ENCODE measurements around the gene BCL2L11.

The BCL2L11 gene

DNA sequence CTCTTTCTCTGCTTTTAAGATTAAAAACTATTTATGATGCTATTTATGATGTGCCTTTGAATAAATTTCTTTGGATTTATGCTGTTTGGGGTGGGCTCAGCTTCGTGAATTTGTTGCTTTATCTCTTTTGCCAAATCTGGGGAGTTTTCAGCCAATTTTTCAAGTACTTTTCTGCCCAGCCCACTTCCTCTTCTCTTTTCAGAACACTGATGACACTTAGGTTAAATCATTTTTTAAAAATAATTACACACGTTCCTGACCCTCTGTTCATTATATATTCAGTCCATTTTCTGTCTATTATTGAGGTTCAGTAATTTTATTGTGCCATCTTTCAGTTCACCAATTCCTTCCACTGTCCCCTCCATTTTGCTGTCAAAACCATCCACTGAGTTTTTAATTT lies 14.8 kb upstream of the BCL2L11 start:
- no peak overlapping the region for H3K4me3 ChIP-seq (ENCODE audit: low read length)
- H3K36me3 ChIP-seq (ENCODE audit: control insufficient read depth, insufficient read depth, low read length), result no peaks in the 10 kb centered on the region
- H3K27me3 ChIP-seq (ENCODE audit: control insufficient read depth, insufficient read depth, low read length), result no peaks in the 10 kb centered on the region
- H3K4me1 ChIP-seq (ENCODE audit: control insufficient read depth, insufficient read depth, low read length), result no peaks in the 10 kb centered on the region
- no peaks in the 10 kb centered on the region for H3K9me3 ChIP-seq (ENCODE audit: control insufficient read depth, low read length)
- no peak overlapping the region for H3K9ac ChIP-seq (ENCODE audit: low read length)

DNA sequence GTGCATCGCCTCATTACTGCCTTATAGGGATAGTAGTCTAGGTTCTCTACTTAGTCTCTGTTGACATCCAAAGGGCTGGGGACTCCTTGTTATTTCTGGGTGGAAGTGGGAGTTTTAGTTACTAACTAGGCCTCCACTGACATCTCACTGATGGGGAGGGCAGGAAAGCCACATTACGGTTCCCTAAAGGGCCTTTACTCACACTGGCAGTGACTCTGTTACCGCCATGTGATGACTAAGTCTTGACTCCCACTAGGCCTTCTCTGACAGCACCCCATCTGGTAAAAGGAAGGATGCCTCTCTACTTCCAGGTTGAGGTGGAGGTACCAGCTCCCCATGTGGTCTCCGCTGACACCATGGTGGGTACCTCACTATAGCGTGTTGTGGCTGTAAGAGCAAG lies 14.0 kb upstream of the BCL2L11 start:
- no peaks in the 10 kb centered on the region for H3K9me3 ChIP-seq (ENCODE audit: control insufficient read depth, low read length)
- H3K9ac ChIP-seq (ENCODE audit: low read length), result no peak overlapping the region
- no peaks in the 10 kb centered on the region for H3K4me1 ChIP-seq (ENCODE audit: control insufficient read depth, insufficient read depth, low read length)
- no peaks in the 10 kb centered on the region for H3K36me3 ChIP-seq (ENCODE audit: control insufficient read depth, insufficient read depth, low read length)
- no peaks in the 10 kb centered on the region for H3K27me3 ChIP-seq (ENCODE audit: control insufficient read depth, insufficient read depth, low read length)
- no peak overlapping the region for H3K4me3 ChIP-seq (ENCODE audit: low read length)

DNA sequence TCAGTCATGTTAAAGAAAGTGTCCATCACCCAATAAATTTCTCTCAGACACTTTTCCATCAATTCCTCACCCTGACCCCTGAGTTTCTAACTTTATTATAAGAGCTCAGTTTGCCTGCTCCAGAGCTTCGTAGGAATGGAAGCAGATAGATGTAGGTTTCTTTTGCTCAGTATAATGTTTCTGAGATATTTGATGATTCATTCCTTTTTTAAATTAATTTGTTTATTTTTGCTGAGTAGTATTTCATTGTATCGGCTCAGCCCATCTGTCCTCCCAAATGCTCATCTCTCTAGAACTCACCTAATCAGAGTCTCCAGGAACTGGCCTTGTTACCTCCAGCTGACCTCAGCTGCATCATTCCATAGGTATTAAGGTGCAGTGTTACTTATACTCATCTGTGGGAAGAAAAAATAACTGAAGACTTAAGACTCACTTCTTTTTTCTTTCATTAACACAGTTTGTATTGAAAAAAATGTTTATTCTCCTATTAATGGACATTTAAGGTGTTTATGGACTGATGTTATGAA lies 11.9 kb upstream of the BCL2L11 start:
- no peak overlapping the region for H3K9ac ChIP-seq (ENCODE audit: low read length)
- H3K4me3 ChIP-seq (ENCODE audit: low read length), result no peak overlapping the region
- no peaks in the 10 kb centered on the region for H3K4me1 ChIP-seq (ENCODE audit: control insufficient read depth, insufficient read depth, low read length)
- H3K27me3 ChIP-seq (ENCODE audit: control insufficient read depth, insufficient read depth, low read length), result peaks cover 8% of the 10 kb centered on the region
- H3K36me3 ChIP-seq (ENCODE audit: control insufficient read depth, insufficient read depth, low read length), result no peaks in the 10 kb centered on the region
- H3K9me3 ChIP-seq (ENCODE audit: control insufficient read depth, low read length), result no peaks in the 10 kb centered on the region

DNA sequence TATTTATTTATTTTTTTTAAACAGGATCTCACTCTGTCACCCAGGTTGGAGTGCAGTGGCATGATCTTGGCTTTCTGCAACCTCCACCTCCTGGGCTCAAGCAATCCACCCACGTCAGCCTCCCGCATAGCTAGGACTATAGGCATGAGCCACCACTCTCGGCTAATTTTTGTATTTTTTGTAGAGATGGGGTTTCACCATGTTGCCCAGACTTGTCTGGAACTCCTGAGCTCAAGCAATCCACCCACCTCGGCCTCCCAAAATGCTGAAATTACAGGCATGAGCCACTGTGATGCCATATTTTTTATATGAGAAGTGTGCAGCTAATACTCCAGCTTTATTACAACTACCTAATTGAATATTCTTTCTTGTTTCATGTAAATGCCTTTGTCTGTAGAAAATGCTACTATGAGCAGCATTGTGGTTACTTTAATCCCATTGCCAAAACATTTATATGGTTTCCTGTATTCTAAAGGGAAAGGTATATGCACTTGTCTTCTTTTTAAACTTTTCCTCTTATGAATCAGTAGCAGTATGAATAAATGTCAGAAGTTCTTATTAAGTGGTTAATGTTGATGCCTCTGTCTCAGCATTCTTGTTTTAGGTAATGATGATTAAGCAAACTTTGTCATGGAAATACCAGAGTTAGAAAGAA lies 9.5 kb upstream of the BCL2L11 start:
- Histone ChIP-seq H3K9me3 (ENCODE audit: control insufficient read depth, low read length) (no peaks in the 10 kb centered on the region), H3K4me3 (ENCODE audit: low read length) (no peak overlapping the region), H3K36me3 (ENCODE audit: control insufficient read depth, insufficient read depth, low read length) (no peaks in the 10 kb centered on the region), H3K9ac (ENCODE audit: low read length) (no peak overlapping the region), H3K4me1 (ENCODE audit: control insufficient read depth, insufficient read depth, low read length) (no peaks in the 10 kb centered on the region), H3K27me3 (ENCODE audit: control insufficient read depth, insufficient read depth, low read length) (peaks cover 20% of the 10 kb centered on the region)

DNA sequence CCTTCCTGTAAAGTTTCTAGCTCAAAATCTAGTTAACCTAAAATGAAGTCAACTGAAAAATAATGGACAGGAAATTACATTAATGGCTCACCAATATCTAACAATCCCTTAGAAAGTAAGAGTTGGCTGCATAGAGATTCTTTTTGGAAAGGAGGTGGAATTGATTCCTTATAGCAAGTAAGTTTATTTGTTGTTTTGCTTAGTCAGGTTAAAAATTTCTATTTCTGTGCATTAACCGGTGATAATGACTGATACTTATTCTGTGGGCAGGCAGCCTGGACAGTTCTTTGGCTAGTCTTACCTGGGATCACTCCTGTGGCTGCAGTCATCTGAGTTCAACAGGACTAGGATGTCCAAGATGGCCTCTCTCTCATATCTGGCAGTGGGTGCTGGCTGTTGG lies 6.9 kb upstream of the BCL2L11 start:
- peaks cover 46% of the 10 kb centered on the region for H3K27me3 ChIP-seq (ENCODE audit: control insufficient read depth, insufficient read depth, low read length)
- peaks cover 22% of the 10 kb centered on the region for H3K4me1 ChIP-seq (ENCODE audit: control insufficient read depth, insufficient read depth, low read length)
- no peaks in the 10 kb centered on the region for H3K36me3 ChIP-seq (ENCODE audit: control insufficient read depth, insufficient read depth, low read length)
- no peaks in the 10 kb centered on the region for H3K9me3 ChIP-seq (ENCODE audit: control insufficient read depth, low read length)
- no peak overlapping the region for H3K9ac ChIP-seq (ENCODE audit: low read length)
- H3K4me3 ChIP-seq (ENCODE audit: low read length), result no peak overlapping the region

DNA sequence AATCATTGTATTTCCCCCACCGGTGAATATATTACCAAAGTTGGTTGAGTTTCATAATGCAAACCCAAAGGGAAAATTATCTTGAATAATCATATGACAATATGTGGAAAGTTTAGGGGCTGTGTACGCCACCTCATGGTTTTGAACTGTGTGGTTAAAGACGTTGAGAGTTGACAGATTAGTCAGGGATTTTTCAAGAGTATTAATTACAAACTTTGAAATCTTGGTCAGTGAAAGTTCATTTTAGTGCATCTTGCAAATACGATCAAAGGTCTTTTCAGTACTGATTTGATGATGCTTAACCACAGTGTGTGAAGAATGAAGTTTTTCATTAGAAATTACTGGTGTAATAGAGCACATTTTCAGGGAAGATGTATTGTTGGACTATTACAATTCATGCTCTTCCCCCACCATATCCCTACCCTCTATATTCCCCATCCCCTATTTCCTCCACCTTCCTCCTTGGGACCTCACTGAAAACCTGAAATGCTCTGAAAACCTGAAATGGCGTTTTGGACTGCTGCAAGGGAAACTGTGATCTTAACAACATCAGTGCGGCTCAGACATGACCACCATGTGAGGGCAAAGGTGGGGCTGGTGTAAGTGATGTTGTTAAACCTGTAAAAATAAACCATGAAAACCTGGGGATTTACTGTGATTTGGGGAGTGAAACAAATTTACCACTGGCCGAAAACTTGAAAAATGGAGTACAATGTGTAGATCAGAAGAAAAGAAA lies 4.5 kb upstream of the BCL2L11 start:
- Histone ChIP-seq H3K9ac (ENCODE audit: low read length) (no peak overlapping the region), H3K36me3 (ENCODE audit: control insufficient read depth, insufficient read depth, low read length) (no peaks in the 10 kb centered on the region), H3K9me3 (ENCODE audit: control insufficient read depth, low read length) (no peaks in the 10 kb centered on the region), H3K27me3 (ENCODE audit: control insufficient read depth, insufficient read depth, low read length) (peaks cover 62% of the 10 kb centered on the region), H3K4me3 (ENCODE audit: low read length) (no peak overlapping the region), H3K4me1 (ENCODE audit: control insufficient read depth, insufficient read depth, low read length) (peaks cover 35% of the 10 kb centered on the region)

DNA sequence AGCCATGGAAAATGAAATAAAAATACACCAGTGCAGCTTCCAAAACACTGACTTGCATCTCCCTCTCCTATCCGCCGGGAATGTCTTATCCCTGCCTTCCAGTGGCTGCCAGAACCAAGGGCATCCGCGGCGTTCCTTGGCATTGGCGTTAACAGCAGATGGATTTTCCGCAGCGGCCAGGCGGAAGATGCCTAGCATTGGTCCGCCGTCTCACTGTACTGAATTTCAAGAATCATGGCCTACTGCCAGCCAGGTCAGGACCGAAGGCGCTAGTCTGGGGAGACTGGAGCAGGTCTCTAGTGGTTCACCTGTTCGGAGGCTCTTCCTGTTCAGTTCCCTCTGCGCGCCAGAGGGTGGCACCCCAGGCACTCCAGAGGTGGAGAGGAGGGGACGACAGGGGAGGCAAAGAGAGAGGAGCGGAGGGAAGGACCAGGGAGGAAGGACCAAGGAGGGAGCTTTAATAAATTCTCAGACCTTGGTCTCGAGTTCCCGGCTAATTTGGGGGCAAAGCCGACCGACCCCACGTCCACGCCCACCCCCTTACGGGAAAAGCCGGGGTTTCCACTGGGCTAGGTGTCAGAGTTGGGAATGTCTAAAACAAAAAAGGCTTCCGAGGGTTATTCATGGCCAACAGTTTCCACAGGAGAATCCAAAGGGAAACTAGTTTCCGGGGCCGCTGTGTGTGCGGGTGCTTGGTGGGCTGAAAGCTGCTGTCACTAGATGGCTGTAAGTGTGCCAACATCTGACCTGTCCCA lies 3.7 kb upstream of the BCL2L11 start:
- H3K9ac ChIP-seq (ENCODE audit: low read length), result no peak overlapping the region
- H3K9me3 ChIP-seq (ENCODE audit: control insufficient read depth, low read length), result no peaks in the 10 kb centered on the region
- H3K27me3 ChIP-seq (ENCODE audit: control insufficient read depth, insufficient read depth, low read length), result peaks cover 62% of the 10 kb centered on the region
- H3K4me3 ChIP-seq (ENCODE audit: low read length), result peak overlapping the region; percentile 44
- peaks cover 41% of the 10 kb centered on the region for H3K4me1 ChIP-seq (ENCODE audit: control insufficient read depth, insufficient read depth, low read length)
- H3K36me3 ChIP-seq (ENCODE audit: control insufficient read depth, insufficient read depth, low read length), result no peaks in the 10 kb centered on the region

DNA sequence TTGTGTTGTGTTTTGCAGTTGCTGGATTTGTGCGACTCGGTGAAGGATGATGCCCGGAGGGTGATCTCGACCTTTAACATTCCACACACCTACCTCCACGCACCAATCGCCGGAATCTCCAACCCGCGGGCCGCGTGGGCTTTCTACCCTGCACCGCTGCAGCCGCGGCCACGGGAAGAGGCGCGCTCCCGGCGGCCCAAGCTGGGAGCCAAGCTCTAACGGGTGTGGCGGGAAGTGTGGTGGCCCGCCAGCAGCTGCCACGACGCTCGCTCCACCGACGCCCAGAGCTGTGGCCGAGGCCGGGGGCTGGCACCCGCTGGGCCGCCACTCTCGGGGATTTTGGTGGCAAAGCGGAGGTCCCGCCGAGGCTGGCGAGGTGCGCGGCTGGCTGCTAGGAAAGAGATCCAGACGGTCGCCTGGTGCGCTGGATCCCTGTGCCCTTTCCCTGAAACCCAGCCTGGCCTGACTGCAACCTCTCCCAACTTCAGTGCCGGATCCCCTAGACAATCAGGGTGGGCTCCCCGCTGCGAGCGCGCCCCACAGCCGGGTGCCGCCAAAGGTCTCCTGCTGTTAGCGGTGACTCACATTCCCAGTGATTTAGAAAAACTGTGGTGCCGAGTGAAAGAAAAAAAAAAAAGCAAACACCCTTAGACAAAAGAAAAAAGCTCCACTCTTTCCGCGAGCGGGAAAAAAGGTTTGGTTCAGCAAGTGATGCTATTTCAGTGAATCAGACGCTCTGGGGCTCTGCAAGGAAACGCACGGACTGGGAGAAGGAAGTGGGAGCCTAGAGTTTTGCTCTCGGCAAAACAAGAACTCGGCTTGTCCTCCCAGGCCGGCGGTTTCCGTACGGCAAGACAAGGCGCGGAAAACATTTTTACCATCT lies 2.9 kb upstream of the BCL2L11 start:
- peaks cover 43% of the 10 kb centered on the region for H3K4me1 ChIP-seq (ENCODE audit: control insufficient read depth, insufficient read depth, low read length)
- H3K4me3 ChIP-seq (ENCODE audit: low read length), result peak overlapping the region; percentile 50
- H3K9me3 ChIP-seq (ENCODE audit: control insufficient read depth, low read length), result no peaks in the 10 kb centered on the region
- H3K36me3 ChIP-seq (ENCODE audit: control insufficient read depth, insufficient read depth, low read length), result no peaks in the 10 kb centered on the region
- H3K27me3 ChIP-seq (ENCODE audit: control insufficient read depth, insufficient read depth, low read length), result peaks cover 56% of the 10 kb centered on the region
- H3K9ac ChIP-seq (ENCODE audit: low read length), result peak overlapping the region; percentile 28

DNA sequence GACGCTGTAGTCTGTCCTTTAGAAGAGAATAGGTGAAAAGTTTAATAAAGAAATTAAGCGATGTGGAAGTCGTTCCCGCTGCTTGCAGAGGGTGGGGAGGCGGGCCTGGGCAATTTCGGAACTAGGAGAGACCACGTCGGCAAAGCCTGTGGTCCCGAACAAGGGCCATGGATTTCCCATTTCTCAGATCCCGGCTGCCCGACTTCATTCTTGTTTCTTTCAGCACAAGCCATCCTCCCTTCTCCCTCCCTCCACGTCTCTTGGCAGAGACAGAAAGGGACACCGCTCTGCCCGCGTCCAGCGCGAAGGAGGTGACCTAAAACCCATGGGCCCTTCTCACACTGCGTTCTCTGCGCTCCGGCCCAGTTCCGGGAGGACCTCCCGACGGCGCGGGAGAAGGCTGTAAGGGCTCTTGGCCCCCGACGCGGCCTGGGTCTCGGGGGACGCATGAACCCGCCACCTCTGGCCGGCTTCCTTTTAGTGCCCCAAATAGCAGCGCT lies 2.2 kb upstream of the BCL2L11 start:
- Histone ChIP-seq H3K9me3 (ENCODE audit: control insufficient read depth, low read length) (no peaks in the 10 kb centered on the region), H3K4me1 (ENCODE audit: control insufficient read depth, insufficient read depth, low read length) (peaks cover 43% of the 10 kb centered on the region), H3K27me3 (ENCODE audit: control insufficient read depth, insufficient read depth, low read length) (peaks cover 54% of the 10 kb centered on the region), H3K9ac (ENCODE audit: low read length) (peak overlapping the region; percentile 50), H3K36me3 (ENCODE audit: control insufficient read depth, insufficient read depth, low read length) (no peaks in the 10 kb centered on the region), H3K4me3 (ENCODE audit: low read length) (peak overlapping the region; percentile 50)

DNA sequence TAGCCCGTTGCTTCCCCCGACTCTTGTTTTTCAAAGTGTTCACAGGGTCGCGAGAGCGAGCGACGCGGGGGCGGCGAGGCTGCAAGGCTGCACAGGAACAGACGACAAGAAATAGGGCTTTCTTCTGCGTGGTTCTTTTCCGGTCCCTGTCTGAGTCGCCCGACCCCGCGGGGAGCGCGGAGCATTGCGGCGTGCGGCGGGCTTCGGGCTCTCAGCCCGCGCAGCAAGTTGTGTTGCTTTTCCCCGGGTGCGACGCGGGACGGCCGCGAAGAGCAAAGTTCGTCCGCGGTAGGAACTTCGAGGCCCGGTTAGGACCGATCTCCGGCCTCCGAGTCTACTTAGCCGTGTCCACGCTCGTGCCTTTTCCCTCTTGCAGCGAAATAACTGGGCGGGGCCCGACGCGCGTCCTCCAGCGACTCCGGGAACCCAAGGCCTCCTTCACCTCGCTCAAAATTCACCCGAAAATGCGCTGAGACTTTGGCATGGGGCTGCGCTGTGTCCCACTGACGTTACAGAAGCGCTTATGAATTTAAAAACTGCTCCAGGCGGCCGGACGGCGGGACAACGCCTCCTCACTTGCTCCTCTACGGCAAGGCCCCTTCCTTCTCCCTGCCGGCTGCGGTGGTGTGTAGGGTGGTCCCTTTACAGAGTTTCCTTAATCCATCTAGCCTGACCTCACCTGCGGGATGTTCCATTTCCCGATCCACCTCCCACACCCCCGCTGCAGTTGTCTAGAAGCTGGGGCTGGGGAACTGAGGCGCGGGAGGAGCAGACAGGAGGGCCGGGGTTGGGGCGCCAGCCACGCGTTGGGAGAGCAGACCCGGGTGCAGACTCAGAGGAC lies 1.5 kb upstream of the BCL2L11 start:
- H3K9ac ChIP-seq (ENCODE audit: low read length), result peak overlapping the region; percentile 50
- H3K36me3 ChIP-seq (ENCODE audit: control insufficient read depth, insufficient read depth, low read length), result no peaks in the 10 kb centered on the region
- H3K4me3 ChIP-seq (ENCODE audit: low read length), result no peak overlapping the region
- peaks cover 50% of the 10 kb centered on the region for H3K27me3 ChIP-seq (ENCODE audit: control insufficient read depth, insufficient read depth, low read length)
- no peaks in the 10 kb centered on the region for H3K9me3 ChIP-seq (ENCODE audit: control insufficient read depth, low read length)
- peaks cover 43% of the 10 kb centered on the region for H3K4me1 ChIP-seq (ENCODE audit: control insufficient read depth, insufficient read depth, low read length)

Data from mucosa of stomach (tissue), 1 donor.